HepG2 (cell line): Measurements from ENCODE around the gene AKR1E2. TPM values are rescaled to one million over a fixed set of nuclear protein-coding genes. Genes with fewer than 3 reads are reported as not detected.

Experiments used
- ADNP ChIP-seq: sonication (generic); formaldehyde crosslinking; IDR thresholded peaks from 2 replicates; pipeline ENCODE4 v1.4.0; 2020; ENCODE audit warnings: missing genetic modification reagents
- BCL6 ChIP-seq: IDR thresholded peaks from 2 replicates; pipeline ENCODE4 v1.6.1; 2016; ENCODE audit warnings: missing genetic modification reagents, missing compliant biosample characterization
- CTCF ChIP-seq: sonication (generic); formaldehyde crosslinking; IDR thresholded peaks from 2 replicates; pipeline ENCODE4 v1.5.0; 2020; ENCODE audit warnings: mild to moderate bottlenecking, missing genetic modification reagents, moderate library complexity
- DPF2 ChIP-seq: sonication (generic); formaldehyde crosslinking; IDR thresholded peaks from 2 replicates; pipeline ENCODE4 v1.4.0; 2020; ENCODE audit warnings: mild to moderate bottlenecking, low read depth, missing genetic modification reagents, borderline replicate concordance
- ELF3 ChIP-seq: IDR thresholded peaks from 2 replicates; pipeline ENCODE4 v1.6.1; 2016; ENCODE audit warnings: missing genetic modification reagents, missing compliant biosample characterization
- FOXA3 ChIP-seq: IDR thresholded peaks from 2 replicates; pipeline ENCODE4 v1.6.1; 2016; ENCODE audit warnings: missing genetic modification reagents, missing compliant biosample characterization
- GABPA ChIP-seq, 2 experiments: IDR thresholded peaks; 2 replicates each; pipeline ENCODE4 v1.6.1; 2011 to 2016; ENCODE audit warnings: low read depth in 2 of 2, low read length in 1 of 2, missing biosample characterization in 1 of 2, missing genetic modification characterization in 1 of 2
- HDAC2 ChIP-seq: sonication (generic); formaldehyde crosslinking; IDR thresholded peaks from 2 replicates; pipeline ENCODE4 v1.4.0; 2020; ENCODE audit warnings: missing genetic modification reagents
- MIER2 ChIP-seq: IDR thresholded peaks from 2 replicates; pipeline ENCODE4 v1.6.1; 2016; ENCODE audit warnings: missing biosample characterization, missing genetic modification reagents
- NFIB ChIP-seq: sonication (generic); formaldehyde crosslinking; IDR thresholded peaks from 2 replicates; pipeline ENCODE4 v1.9.0; 2021; ENCODE audit warnings: missing genetic modification reagents, mild to moderate bottlenecking, borderline replicate concordance
- PAXIP1 ChIP-seq: sonication (generic); formaldehyde crosslinking; conservative IDR thresholded peaks from 2 replicates; pipeline ENCODE4 v1.4.0; 2020; ENCODE audit warnings: mild to moderate bottlenecking, missing genetic modification reagents, moderate library complexity
- SP140L ChIP-seq: sonication (generic); formaldehyde crosslinking; IDR thresholded peaks from 2 replicates; pipeline ENCODE4 v1.4.0; 2020; ENCODE audit warnings: missing genetic modification reagents, borderline replicate concordance
- ZBTB20 ChIP-seq: sonication (generic); formaldehyde crosslinking; IDR thresholded peaks from 2 replicates; pipeline ENCODE4 v1.8.1; 2023; ENCODE audit warnings: missing genetic modification reagents, low read depth, mild to moderate bottlenecking, borderline replicate concordance
- ZBTB8A ChIP-seq: sonication (generic); formaldehyde crosslinking; IDR thresholded peaks from 2 replicates; pipeline ENCODE4 v1.4.0; 2020; ENCODE audit warnings: mild to moderate bottlenecking, low read depth, missing genetic modification reagents, borderline replicate concordance
- ZFP36L1 ChIP-seq: sonication (generic); formaldehyde crosslinking; IDR thresholded peaks from 2 replicates; pipeline ENCODE4 v1.8.0; 2022; ENCODE audit warnings: mild to moderate bottlenecking, missing genetic modification reagents, moderate library complexity
- ZMYM4 ChIP-seq: sonication (generic); formaldehyde crosslinking; IDR thresholded peaks from 2 replicates; pipeline ENCODE4 v1.8.1; 2023; ENCODE audit warnings: mild to moderate bottlenecking, missing genetic modification reagents
- ZNF232 ChIP-seq: sonication (generic); formaldehyde crosslinking; IDR thresholded peaks from 2 replicates; pipeline ENCODE4 v1.4.0; 2020; ENCODE audit warnings: missing genetic modification reagents, borderline replicate concordance
- ZNF703 ChIP-seq: sonication (generic); formaldehyde crosslinking; IDR thresholded peaks from 2 replicates; pipeline ENCODE4 v1.5.1; 2020; ENCODE audit warnings: missing genetic modification reagents, mild to moderate bottlenecking, moderate library complexity, borderline replicate concordance
- ZNF891 ChIP-seq: sonication (generic); formaldehyde crosslinking; IDR thresholded peaks from 2 replicates; pipeline ENCODE4 v1.5.0; 2020; ENCODE audit warnings: mild to moderate bottlenecking, missing genetic modification reagents
- polyA plus RNA-seq, 8 experiments: library from polyadenylated mRNA; depleted of rRNA in 3 of 8; stranded (reverse) in 7 of 8; unstranded in 1 of 8; fragments of >200 nt; fragmentation: Illumina TruSeq in 4 of 8; extraction: Trizol in 4 of 8; gene quantifications; 2 replicates each; pipeline versions ENCODE4 v1.2.1 to v1.2.3, GENCODE V29; 2011 to 2016; ENCODE audit warnings: low read depth in 4 of 8, missing spikeins in 1 of 8, mixed read lengths in 1 of 8; ENCODE audit not compliant: insufficient read depth in 1 of 8
- total RNA-seq, 5 experiments: library from RNA; depleted of rRNA; stranded (reverse); fragments of >200 nt; fragmentation: Illumina TruSeq; extraction: Trizol; gene quantifications; 2 replicates each; pipeline ENCODE4 v1.2.3, GENCODE V29; 2016; ENCODE audit warnings: low read depth in 1 of 5
- TF ChIP-seq, protein P1 (sequence below): sonication (generic); formaldehyde crosslinking; IDR thresholded peaks from 2 replicates; pipeline ENCODE4 v1.8.0; 2022; ENCODE audit warnings: missing genetic modification reagents, mild to moderate bottlenecking, borderline replicate concordance
- TF ChIP-seq, protein P2 (sequence below): sonication (generic); formaldehyde crosslinking; IDR thresholded peaks from 2 replicates; pipeline ENCODE4 v1.4.0; 2020; ENCODE audit warnings: mild to moderate bottlenecking, missing genetic modification reagents

The AKR1E2 gene
- total and polyA plus RNA-seq, 2 of the 13 experiments (the other 11 are each of a cell fraction or from before 2014, with no cell fraction given): not detected

GRCh38 chr10:4889959-4890358 lies 64.0 kb downstream of the AKR1E2 start (continued):
- TF ChIP-seq ZFP36L1 (no peak), NFIB (CRISPR knock-in tag) (no peak), GABPA (IDR thresholded peaks at IDR 0.05; ENCODE audit: low read depth, low read length) (no peak), GABPA (CRISPR knock-in tag; IDR thresholded peaks at IDR 0.05; ENCODE audit: low read depth) (no peak), ELF3 (CRISPR knock-in tag) (peak; percentile 74), HDAC2 (CRISPR knock-in tag) (peak; percentile 53; the same call in 1 of the 2 replicates), ZNF703 (CRISPR knock-in tag) (no peak), ZNF891 (CRISPR knock-in tag) (no peak), FOXA3 (CRISPR knock-in tag) (peak; percentile 86), DPF2 (CRISPR knock-in tag) (peak; percentile 53; the same call in 1 of the 2 replicates), SP140L (CRISPR knock-in tag) (no peak), ZMYM4 (CRISPR knock-in tag) (peak; percentile 80; the same call in 1 of the 2 replicates), ZNF232 (peak; percentile 63; the same call in 1 of the 2 replicates), ZBTB8A (CRISPR knock-in tag) (no peak), CTCF (CRISPR knock-in tag) (no peak), BCL6 (CRISPR knock-in tag) (peak; percentile 92), ADNP (CRISPR knock-in tag) (no peak), PAXIP1 (peak; percentile 80), MIER2 (CRISPR knock-in tag) (no peak), ZBTB20 (CRISPR knock-in tag) (0 out of 2 replicates have a peak, but pooled peaks have one; percentile 63)
- TF ChIP-seq, protein P1, sequence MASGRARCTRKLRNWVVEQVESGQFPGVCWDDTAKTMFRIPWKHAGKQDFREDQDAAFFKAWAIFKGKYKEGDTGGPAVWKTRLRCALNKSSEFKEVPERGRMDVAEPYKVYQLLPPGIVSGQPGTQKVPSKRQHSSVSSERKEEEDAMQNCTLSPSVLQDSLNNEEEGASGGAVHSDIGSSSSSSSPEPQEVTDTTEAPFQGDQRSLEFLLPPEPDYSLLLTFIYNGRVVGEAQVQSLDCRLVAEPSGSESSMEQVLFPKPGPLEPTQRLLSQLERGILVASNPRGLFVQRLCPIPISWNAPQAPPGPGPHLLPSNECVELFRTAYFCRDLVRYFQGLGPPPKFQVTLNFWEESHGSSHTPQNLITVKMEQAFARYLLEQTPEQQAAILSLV (CRISPR knock-in tag): no peak
- TF ChIP-seq, protein P2, sequence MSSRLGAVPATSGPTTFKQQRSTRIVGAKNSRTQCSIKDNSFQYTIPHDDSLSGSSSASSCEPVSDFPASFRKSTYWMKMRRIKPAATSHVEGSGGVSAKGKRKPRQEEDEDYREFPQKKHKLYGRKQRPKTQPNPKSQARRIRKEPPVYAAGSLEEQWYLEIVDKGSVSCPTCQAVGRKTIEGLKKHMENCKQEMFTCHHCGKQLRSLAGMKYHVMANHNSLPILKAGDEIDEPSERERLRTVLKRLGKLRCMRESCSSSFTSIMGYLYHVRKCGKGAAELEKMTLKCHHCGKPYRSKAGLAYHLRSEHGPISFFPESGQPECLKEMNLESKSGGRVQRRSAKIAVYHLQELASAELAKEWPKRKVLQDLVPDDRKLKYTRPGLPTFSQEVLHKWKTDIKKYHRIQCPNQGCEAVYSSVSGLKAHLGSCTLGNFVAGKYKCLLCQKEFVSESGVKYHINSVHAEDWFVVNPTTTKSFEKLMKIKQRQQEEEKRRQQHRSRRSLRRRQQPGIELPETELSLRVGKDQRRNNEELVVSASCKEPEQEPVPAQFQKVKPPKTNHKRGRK: no peak
